ENCODE data around the gene DCLK2. TPM values are rescaled to one million over a fixed set of nuclear protein-coding genes. Genes with fewer than 3 reads are reported as not detected.
A peak's percentile ranks its signal among the peaks of the same experiment; 100 is the strongest.

The DCLK2 gene
- total and polyA plus RNA-seq, 2 of the 4 experiments (the other 2 are of a cell fraction) = 11.3 to 15.5 TPM

GRCh38 chr4:150150629-150151062 is 72.4 kb downstream of the DCLK2 start:
- DNase-seq (no peak), ATAC-seq (ENCODE audit: low read depth) (no peak)
- no peak overlapping the region for H2AK9ac ChIP-seq (replicated peaks; ENCODE audit: low read depth, low read length, poor library complexity)
- dilution Hi-C loops (cut with HindIII; ENCODE audit: low sequenced_read_pairs, unreplicated experiment) (no loop called here), intact Hi-C loops (cut with micrococcal nuclease) (no loop called here), in situ Hi-C loops (cut with MboI; ENCODE audit: low sequenced_read_pairs) (no loop called here)
- no peak overlapping the region for H4K91ac ChIP-seq (ENCODE audit: insufficient read depth, low read depth, low read length)
- ChIA-PET CTCF (no interaction called here), POLR2A (ENCODE audit: unreplicated experiment) (no interaction called here)
- no peaks in the 10 kb centered on the region for H4K20me1 ChIP-seq (ENCODE audit: insufficient read depth, low read length)
- H3K23ac ChIP-seq (ENCODE audit: low read depth, low read length) = no peak overlapping the region
- H3K9me3 ChIP-seq (ENCODE audit: control insufficient read depth, insufficient read depth, low read length) = no peaks in the 10 kb centered on the region
- no peak overlapping the region for H2AFZ ChIP-seq (replicated peaks; ENCODE audit: low read length, poor library complexity)
- no peak for TF ChIP-seq CEBPB (IDR thresholded peaks at IDR 0.05; ENCODE audit: low read depth, low read length)
- TF ChIP-seq FOS (IDR thresholded peaks at IDR 0.05; ENCODE audit: low read depth, low read length) = no peak
- TF ChIP-seq MAFK (IDR thresholded peaks at IDR 0.05; ENCODE audit: low read depth, low read length) = no peak
- no peak for TF ChIP-seq NFE2L2 (IDR thresholded peaks at IDR 0.05; ENCODE audit: low read depth, low read length)
- TF ChIP-seq CHD1 (IDR thresholded peaks at IDR 0.05; ENCODE audit: low read depth, low read length) = no peak
- TF ChIP-seq RAD21 (IDR thresholded peaks at IDR 0.05; ENCODE audit: low read length) = no peak
- no peak for TF ChIP-seq RFX5 (IDR thresholded peaks at IDR 0.05; ENCODE audit: low read depth, low read length)
- TF ChIP-seq MAZ (IDR thresholded peaks at IDR 0.05; ENCODE audit: borderline replicate concordance, low read depth, low read length) = no peak
- no peak overlapping the region for H3K4me2 ChIP-seq (ENCODE audit: low read depth, low read length)
- peaks cover 57 to 66% of the 10 kb centered on the region in 2 experiments for H3K79me1 ChIP-seq (ENCODE audit: low read depth in 1 of 2, low read length in 2 of 2)
- WGBS, 2 experiments (ENCODE audit: extremely low coverage in 2 of 2, insufficient read length in 1 of 2) = no CpG with 5 or more reads among the region's 1 CpG
- BruUV-seq (replicated peaks) = no TSS peak
- H3K18ac ChIP-seq (ENCODE audit: low read depth, low read length) = no peak overlapping the region
- H2BK5ac ChIP-seq (ENCODE audit: low read depth, low read length, poor library complexity, severe bottlenecking) = no peak overlapping the region
- H2AK5ac ChIP-seq (ENCODE audit: low read depth, low read length) = peak overlapping the region; percentile 77; the same call in 1 of the 2 replicates
- H3K9me1 ChIP-seq (ENCODE audit: insufficient read depth, low read length) = peaks cover 12% of the 10 kb centered on the region
- no peak overlapping the region for H2BK20ac ChIP-seq (ENCODE audit: low read depth, low read length)
- no peak overlapping the region for H4K8ac ChIP-seq (ENCODE audit: low read depth in 2 of 2, low read length in 2 of 2)
- H3K4me3 ChIP-seq (ENCODE audit: insufficient read depth, low read depth, low read length) = no peak overlapping the region
- H3K36me3 ChIP-seq (ENCODE audit: control insufficient read depth, insufficient read depth, low read length) = no peaks in the 10 kb centered on the region
- H3K56ac ChIP-seq (ENCODE audit: extremely low read depth, insufficient read depth, low read length) = no peak overlapping the region
- H2BK120ac ChIP-seq (ENCODE audit: low read depth, low read length) = 0 out of 2 replicates have a peak overlapping the region, but pooled peaks have one; percentile 27
- peaks cover 5% of the 10 kb centered on the region for H3K4me1 ChIP-seq (ENCODE audit: control insufficient read depth, insufficient read depth, low read length)
- H3K14ac ChIP-seq (replicated peaks; ENCODE audit: low read depth, low read length) = no peak overlapping the region
- H3K9ac ChIP-seq (ENCODE audit: low read depth, low read length) = no peak overlapping the region
- no peak overlapping the region for H3K27ac ChIP-seq (ENCODE audit: insufficient read depth, low read length)
- H2BK15ac ChIP-seq (ENCODE audit: low read depth, low read length) = no peak overlapping the region
- H4K5ac ChIP-seq (ENCODE audit: low read depth, low read length) = no peak overlapping the region
- H3K4ac ChIP-seq (ENCODE audit: low read depth, low read length) = no peak overlapping the region
- no peaks in the 10 kb centered on the region for H3K27me3 ChIP-seq (ENCODE audit: control insufficient read depth, insufficient read depth, low read length)

Measured in IMR-90 (cell line).